IPS DF 6.9 (cell line): ENCODE data around the gene RAF1.

Experiments used
- DNase-seq: peaks from one replicate; pipeline ENCODE4 v3.0.0-alpha.2; 2013; ENCODE audit warnings: low read depth, low spot score
- H3K27ac ChIP-seq: one replicate; pipeline ENCODE4 v1.5.1; 2013; ENCODE audit warnings: low read length, control low read depth
- H3K27me3 ChIP-seq: 2 replicates; pipeline ENCODE4 v1.6.1; 2013; ENCODE audit warnings: mild to moderate bottlenecking, low read length; ENCODE audit not compliant: control insufficient read depth, insufficient read depth
- H3K36me3 ChIP-seq: 2 replicates; pipeline ENCODE4 v1.6.1; 2013; ENCODE audit warnings: low read length; ENCODE audit not compliant: control insufficient read depth, insufficient read depth
- H3K4me1 ChIP-seq: 2 replicates; pipeline ENCODE4 v1.6.1; 2013; ENCODE audit warnings: low read length; ENCODE audit not compliant: control insufficient read depth, insufficient read depth
- H3K4me3 ChIP-seq: 2 replicates; pipeline ENCODE4 v1.5.1; 2013; ENCODE audit warnings: mild to moderate bottlenecking, low read length
- H3K9me3 ChIP-seq: 2 replicates; pipeline ENCODE4 v1.6.1; 2013; ENCODE audit warnings: low read length, inconsistent platforms; ENCODE audit not compliant: control insufficient read depth, insufficient read depth
- WGBS: extraction: QIAGEN DNeasy Blood & Tissue Kit; methylation state at CpG from one replicate; pipeline ENCODE4 v1.1.7; 2013; ENCODE audit warnings: mixed read lengths, missing lambda C conversion rate; ENCODE audit not compliant: insufficient read length, insufficient coverage; 5-methylcytosine and 5-hydroxymethylcytosine counted together

The RAF1 gene

DNA sequence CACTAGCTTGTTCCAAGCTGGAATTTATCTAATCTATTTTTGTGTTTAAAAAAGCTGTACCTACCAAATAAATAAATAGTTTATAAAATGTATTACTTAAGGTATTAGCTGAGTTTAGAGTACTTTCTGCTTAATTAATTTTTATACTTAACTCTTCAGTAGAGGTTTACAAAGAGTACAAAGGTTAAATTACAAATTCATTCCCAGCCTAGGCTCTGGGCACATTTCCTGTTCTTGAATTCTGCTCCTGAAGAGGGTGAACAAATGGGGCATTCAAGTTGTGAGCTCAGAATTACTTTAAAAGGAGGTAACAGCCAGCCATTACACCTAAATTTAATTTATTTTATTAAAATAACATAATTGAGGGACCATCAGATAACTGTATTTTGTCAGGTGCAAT lies 80.6 kb downstream of the RAF1 start:
- no peak for DNase-seq
- Histone ChIP-seq H3K36me3 (peaks cover 30% of the 10 kb centered on the region), H3K27ac (no peak overlapping the region), H3K4me3 (no peak overlapping the region), H3K9me3 (no peaks in the 10 kb centered on the region), H3K27me3 (no peaks in the 10 kb centered on the region), H3K4me1 (no peaks in the 10 kb centered on the region)

- DNase-seq, result no peak
- H3K27ac ChIP-seq, result no peak overlapping the region
- no CpG with 5 or more reads among the region's 4 CpGs for WGBS
- H3K4me1 ChIP-seq, result no peaks in the 10 kb centered on the region
- H3K9me3 ChIP-seq, result no peaks in the 10 kb centered on the region
- no peak overlapping the region for H3K4me3 ChIP-seq
- H3K27me3 ChIP-seq, result no peaks in the 10 kb centered on the region
- peaks cover 28% of the 10 kb centered on the region for H3K36me3 ChIP-seq
Observed at GRCh38 chr3:12582730-12583129, 81.2 kb downstream of the RAF1 start.

DNA sequence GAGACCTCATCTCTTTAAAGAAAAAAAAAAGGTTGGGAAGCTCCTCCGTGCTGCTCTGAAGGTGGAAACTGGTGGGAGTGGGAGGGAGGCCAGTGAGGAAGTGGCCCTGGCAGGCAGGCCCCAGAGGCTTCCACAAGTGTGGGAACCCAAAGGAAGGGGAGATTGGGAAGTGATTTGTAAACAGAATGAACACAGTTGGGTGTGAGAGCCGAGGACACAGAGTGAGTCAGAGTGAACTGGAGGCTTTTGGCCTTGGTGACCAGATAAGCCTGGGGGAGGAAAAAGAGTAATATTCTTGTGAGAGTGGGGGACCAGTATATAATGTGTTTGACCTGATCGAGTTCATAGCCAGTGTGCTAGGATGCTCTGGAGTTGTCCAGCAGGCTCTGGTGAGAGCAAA lies 84.0 kb downstream of the RAF1 start:
- peaks cover 31% of the 10 kb centered on the region for H3K36me3 ChIP-seq
- H3K9me3 ChIP-seq, result no peaks in the 10 kb centered on the region
- no peaks in the 10 kb centered on the region for H3K27me3 ChIP-seq
- DNase-seq, result no peak
- H3K4me1 ChIP-seq, result no peaks in the 10 kb centered on the region
- no peak overlapping the region for H3K4me3 ChIP-seq
- H3K27ac ChIP-seq, result no peak overlapping the region
- no CpG with 5 or more reads among the region's 3 CpGs for WGBS

DNA sequence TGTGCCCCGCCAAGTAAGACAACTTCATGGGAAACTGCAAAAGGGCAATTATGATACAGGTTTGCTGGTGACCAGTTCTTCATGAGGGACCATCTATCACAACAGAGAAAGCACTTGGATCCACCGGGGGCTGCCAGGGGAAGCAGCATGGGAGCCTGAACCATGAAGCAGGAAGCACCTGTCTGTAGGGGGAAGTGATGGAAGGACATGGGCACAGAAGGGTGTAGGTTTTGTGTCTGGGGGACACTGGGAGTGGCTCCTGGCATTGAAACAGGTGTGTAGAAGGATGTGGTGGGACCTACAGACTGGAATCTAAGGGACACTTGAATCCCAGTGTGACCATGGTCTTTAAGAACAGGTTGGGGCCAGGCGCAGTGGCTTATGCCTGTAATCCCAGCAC lies 84.5 kb downstream of the RAF1 start:
- DNase-seq, result no peak
- H3K27ac ChIP-seq, result no peak overlapping the region
- no peaks in the 10 kb centered on the region for H3K9me3 ChIP-seq
- H3K27me3 ChIP-seq, result no peaks in the 10 kb centered on the region
- H3K36me3 ChIP-seq, result peaks cover 32% of the 10 kb centered on the region
- no peak overlapping the region for H3K4me3 ChIP-seq
- no peaks in the 10 kb centered on the region for H3K4me1 ChIP-seq
- WGBS, result no CpG with 5 or more reads among the region's 3 CpGs

GRCh38 chr3:12578742-12579141 lies 85.2 kb downstream of the RAF1 start:
- H3K4me3 ChIP-seq, result no peak overlapping the region
- H3K27ac ChIP-seq, result no peak overlapping the region
- H3K36me3 ChIP-seq, result peaks cover 31% of the 10 kb centered on the region
- H3K27me3 ChIP-seq, result no peaks in the 10 kb centered on the region
- H3K4me1 ChIP-seq, result no peaks in the 10 kb centered on the region
- WGBS, result no CpG with 5 or more reads among the region's 2 CpGs
- H3K9me3 ChIP-seq, result no peaks in the 10 kb centered on the region
- DNase-seq, result no peak

- WGBS, result no CpG with 5 or more reads among the region's 5 CpGs
- DNase-seq, result no peak
- Histone ChIP-seq H3K4me3 (no peak overlapping the region), H3K36me3 (peaks cover 25% of the 10 kb centered on the region), H3K27me3 (no peaks in the 10 kb centered on the region), H3K4me1 (no peaks in the 10 kb centered on the region), H3K9me3 (no peaks in the 10 kb centered on the region), H3K27ac (no peak overlapping the region)
Observed at GRCh38 chr3:12577379-12577778, 86.5 kb downstream of the RAF1 start.

- WGBS, result no CpG with 5 or more reads among the region's 7 CpGs
- H3K27ac ChIP-seq, result no peak overlapping the region
- DNase-seq, result no peak
- no peaks in the 10 kb centered on the region for H3K27me3 ChIP-seq
- peaks cover 28% of the 10 kb centered on the region for H3K36me3 ChIP-seq
- no peaks in the 10 kb centered on the region for H3K4me1 ChIP-seq
- H3K9me3 ChIP-seq, result no peaks in the 10 kb centered on the region
- no peak overlapping the region for H3K4me3 ChIP-seq
Observed at GRCh38 chr3:12574661-12575060, 89.3 kb downstream of the RAF1 start.

DNA sequence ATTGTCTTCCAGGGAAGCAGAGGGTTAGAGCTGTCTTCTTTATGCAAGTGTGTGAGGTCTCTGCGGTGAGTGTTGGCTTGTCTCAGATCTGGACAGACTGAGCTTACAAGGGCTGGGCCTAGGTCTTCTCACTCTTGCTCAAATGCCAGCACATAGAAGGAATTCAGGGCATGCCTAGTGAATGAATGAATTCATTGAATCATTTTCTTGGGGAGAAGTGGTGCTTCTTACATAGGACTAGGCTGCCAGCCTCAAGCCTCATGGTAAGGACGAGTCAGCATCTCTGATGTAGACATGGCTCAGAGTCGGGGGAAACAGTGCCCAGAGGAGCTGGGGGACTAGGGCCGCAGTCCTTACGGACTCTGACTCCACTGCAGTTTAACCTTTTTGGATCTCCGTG lies 89.8 kb downstream of the RAF1 start:
- Histone ChIP-seq H3K27ac (no peak overlapping the region), H3K4me3 (no peak overlapping the region), H3K27me3 (no peaks in the 10 kb centered on the region), H3K36me3 (peaks cover 28% of the 10 kb centered on the region), H3K9me3 (no peaks in the 10 kb centered on the region), H3K4me1 (no peaks in the 10 kb centered on the region)
- WGBS, result no CpG with 5 or more reads among the region's 6 CpGs
- DNase-seq, result no peak

- Histone ChIP-seq H3K4me1 (no peaks in the 10 kb centered on the region), H3K4me3 (no peak overlapping the region), H3K27me3 (no peaks in the 10 kb centered on the region), H3K27ac (no peak overlapping the region), H3K9me3 (no peaks in the 10 kb centered on the region), H3K36me3 (peaks cover 28% of the 10 kb centered on the region)
- no CpG with 5 or more reads among the region's 11 CpGs for WGBS
- no peak for DNase-seq
Observed at GRCh38 chr3:12571986-12572385, 91.9 kb downstream of the RAF1 start.

GRCh38 chr3:12569836-12570235 lies 94.1 kb downstream of the RAF1 start:
- WGBS, result no CpG with 5 or more reads among the region's 6 CpGs
- H3K4me3 ChIP-seq, result no peak overlapping the region
- no peaks in the 10 kb centered on the region for H3K27me3 ChIP-seq
- DNase-seq, result no peak
- no peaks in the 10 kb centered on the region for H3K9me3 ChIP-seq
- H3K27ac ChIP-seq, result no peak overlapping the region
- peaks cover 20% of the 10 kb centered on the region for H3K36me3 ChIP-seq
- H3K4me1 ChIP-seq, result no peaks in the 10 kb centered on the region

DNA sequence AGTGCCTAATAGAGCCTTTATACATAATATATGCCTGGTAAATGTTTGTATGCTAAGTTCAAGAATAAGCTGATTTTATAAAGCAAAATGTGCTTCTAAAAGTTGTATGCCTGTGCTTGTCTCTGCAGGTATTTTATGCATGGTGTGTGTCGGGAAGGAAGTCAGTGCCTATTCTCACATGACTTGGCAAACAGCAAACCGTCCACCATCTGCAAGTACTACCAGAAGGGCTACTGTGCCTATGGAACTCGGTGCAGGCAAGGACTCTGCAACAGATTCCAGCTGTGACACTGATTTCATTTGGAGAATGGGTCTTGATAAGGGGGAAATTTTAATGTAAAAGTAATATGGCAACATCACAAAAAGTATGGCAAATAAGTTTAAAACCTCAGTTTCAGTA lies 95.2 kb downstream of the RAF1 start:
- Histone ChIP-seq H3K9me3 (no peaks in the 10 kb centered on the region), H3K27ac (no peak overlapping the region), H3K4me3 (no peak overlapping the region), H3K27me3 (no peaks in the 10 kb centered on the region), H3K36me3 (peaks cover 10% of the 10 kb centered on the region; the same call in 1 of the 2 replicates), H3K4me1 (no peaks in the 10 kb centered on the region)
- no CpG with 5 or more reads among the region's 3 CpGs for WGBS
- no peak for DNase-seq
